Measurements from ENCODE around the gene BTBD1. TPM values are rescaled to one million over a fixed set of nuclear protein-coding genes. Genes with fewer than 3 reads are reported as not detected.

Gene BTBD1
- total RNA-seq, result 61.7 and 61.8 TPM in 2 replicates

- intact Hi-C loops (cut with micrococcal nuclease), result loop anchor here (1.0 to 10.0 kb wide), 8 partner anchors 41 to 802 kb away; partner anchors contain the start of genes C15orf40, EFL1, RPS17 and SAXO2
- H3K9me3 Mint-ChIP-seq, result peaks cover 9% of the 10 kb centered on the region
- peak within 1 kb of the TSS; percentile 83 for H3K27ac Mint-ChIP-seq
- H3K4me1 Mint-ChIP-seq (ENCODE audit: low read depth), result peaks cover 32% of the 10 kb centered on the region
- DNase-seq (ENCODE audit: low spot score), result peak; percentile 84
- peaks cover 16% of the 10 kb centered on the region for H3K36me3 Mint-ChIP-seq (ENCODE audit: low read depth)
- peaks cover 2% of the 10 kb centered on the region for H3K27me3 Mint-ChIP-seq (ENCODE audit: insufficient read depth)
- peak within 1 kb of the TSS; percentile 84 for H3K4me3 Mint-ChIP-seq
Measured at GRCh38 chr15:83066734-83067637, at the start of gene BTBD1. BTBD1 (minus strand) TSS chr15:83067252; CDS start chr15:83067151, 101 bp downstream.

DNA sequence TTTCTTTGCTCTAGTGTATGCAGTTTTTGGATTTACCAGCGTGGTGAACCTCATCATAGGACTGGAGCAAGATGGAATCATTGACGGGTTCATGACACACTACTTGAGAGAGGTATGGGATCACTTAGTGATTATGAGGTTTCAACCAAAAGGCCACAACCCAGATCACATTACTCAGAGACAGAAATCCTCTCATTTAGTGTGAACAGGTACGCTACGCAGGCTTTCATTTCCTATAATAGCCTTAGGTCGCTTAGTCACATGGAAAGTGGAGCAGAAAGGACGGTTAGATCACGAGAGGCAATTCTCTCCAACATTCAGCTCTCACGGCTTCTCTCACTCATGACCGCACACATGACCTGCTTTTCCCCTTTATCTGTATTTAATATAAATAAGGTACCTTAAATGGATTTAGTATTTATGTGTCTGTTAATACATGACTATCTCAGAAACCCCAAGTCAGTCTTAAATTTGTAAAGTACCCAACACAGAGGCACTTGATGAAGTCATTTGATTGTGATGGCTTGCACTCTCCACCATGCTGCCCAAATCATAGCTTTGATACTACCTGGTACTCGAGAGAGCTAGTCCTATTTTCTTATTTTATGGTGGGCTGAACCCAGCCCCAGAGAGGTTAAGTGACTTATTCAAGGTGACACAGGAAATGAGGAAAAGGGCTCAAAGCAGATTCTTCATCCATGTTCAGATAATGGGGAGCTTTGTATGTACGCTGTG lies 48.9 kb upstream of the BTBD1 start:
- Mint-ChIP-seq H3K36me3 (ENCODE audit: low read depth) (peaks cover 19% of the 10 kb centered on the region), H3K9me3 (no peaks in the 10 kb centered on the region), H3K4me1 (ENCODE audit: low read depth) (peaks cover 11% of the 10 kb centered on the region), H3K4me3 (no peak overlapping the region), H3K27ac (no peak overlapping the region), H3K27me3 (ENCODE audit: insufficient read depth) (no peaks in the 10 kb centered on the region)
- no peak for DNase-seq (ENCODE audit: low spot score)
- intact Hi-C loops (cut with micrococcal nuclease), result no loop called here

DNA sequence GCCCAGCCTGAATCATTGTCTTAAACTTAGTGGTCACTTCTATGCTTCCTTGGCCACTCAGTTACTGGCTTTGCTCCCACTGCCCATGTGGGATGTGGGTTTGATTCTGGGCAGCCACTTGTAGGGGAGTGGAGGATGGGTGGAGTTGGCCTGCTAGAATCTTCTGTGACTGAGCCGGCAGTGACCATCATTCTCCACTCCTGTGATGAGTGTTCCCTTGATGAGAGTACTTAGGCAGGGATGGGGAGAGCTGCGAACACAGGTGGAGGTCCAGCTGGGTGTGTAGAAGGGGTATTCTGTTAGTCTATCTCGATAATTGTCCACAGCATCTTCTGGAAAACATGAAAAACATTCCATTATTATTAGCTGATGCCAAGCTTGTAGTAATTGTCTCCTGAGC lies 48.4 kb upstream of the BTBD1 start:
- Mint-ChIP-seq H3K36me3 (ENCODE audit: low read depth) (peaks cover 21% of the 10 kb centered on the region), H3K27ac (no peak overlapping the region), H3K4me1 (ENCODE audit: low read depth) (peaks cover 14% of the 10 kb centered on the region), H3K27me3 (ENCODE audit: insufficient read depth) (no peaks in the 10 kb centered on the region), H3K9me3 (no peaks in the 10 kb centered on the region), H3K4me3 (no peak overlapping the region)
- intact Hi-C loops (cut with micrococcal nuclease), result no loop called here
- DNase-seq (ENCODE audit: low spot score), result no peak

GRCh38 chr15:83114856-83115255 lies 47.8 kb upstream of the BTBD1 start:
- Mint-ChIP-seq H3K9me3 (no peaks in the 10 kb centered on the region), H3K4me1 (ENCODE audit: low read depth) (peaks cover 19% of the 10 kb centered on the region), H3K4me3 (no peak overlapping the region), H3K27ac (no peak overlapping the region), H3K27me3 (ENCODE audit: insufficient read depth) (no peaks in the 10 kb centered on the region), H3K36me3 (ENCODE audit: low read depth) (peaks cover 23% of the 10 kb centered on the region)
- DNase-seq (ENCODE audit: low spot score), result no peak
- intact Hi-C loops (cut with micrococcal nuclease), result no loop called here

GRCh38 chr15:83113881-83114674 lies 47.0 kb upstream of the BTBD1 start:
- H3K36me3 Mint-ChIP-seq (ENCODE audit: low read depth), result peaks cover 23% of the 10 kb centered on the region
- no peak overlapping the region for H3K27ac Mint-ChIP-seq
- no peaks in the 10 kb centered on the region for H3K9me3 Mint-ChIP-seq
- H3K27me3 Mint-ChIP-seq (ENCODE audit: insufficient read depth), result no peaks in the 10 kb centered on the region
- no peak overlapping the region for H3K4me3 Mint-ChIP-seq
- peaks cover 27% of the 10 kb centered on the region for H3K4me1 Mint-ChIP-seq (ENCODE audit: low read depth)
- intact Hi-C loops (cut with micrococcal nuclease), result no loop called here
- no peak for DNase-seq (ENCODE audit: low spot score)

- Mint-ChIP-seq H3K27me3 (ENCODE audit: insufficient read depth) (no peaks in the 10 kb centered on the region), H3K4me3 (no peak overlapping the region), H3K36me3 (ENCODE audit: low read depth) (peaks cover 23% of the 10 kb centered on the region), H3K9me3 (no peaks in the 10 kb centered on the region), H3K4me1 (ENCODE audit: low read depth) (peaks cover 38% of the 10 kb centered on the region), H3K27ac (no peak overlapping the region)
- intact Hi-C loops (cut with micrococcal nuclease), result no loop called here
- DNase-seq (ENCODE audit: low spot score), result no peak
Measured at GRCh38 chr15:83112956-83113299, 45.9 kb upstream of the BTBD1 start.

GRCh38 chr15:83112233-83112955 lies 45.3 kb upstream of the BTBD1 start:
- DNase-seq (ENCODE audit: low spot score), result no peak
- H3K4me1 Mint-ChIP-seq (ENCODE audit: low read depth), result peaks cover 39% of the 10 kb centered on the region
- intact Hi-C loops (cut with micrococcal nuclease), result no loop called here
- H3K4me3 Mint-ChIP-seq, result no peak overlapping the region
- H3K9me3 Mint-ChIP-seq, result no peaks in the 10 kb centered on the region
- H3K36me3 Mint-ChIP-seq (ENCODE audit: low read depth), result peaks cover 23% of the 10 kb centered on the region
- H3K27me3 Mint-ChIP-seq (ENCODE audit: insufficient read depth), result no peaks in the 10 kb centered on the region
- no peak overlapping the region for H3K27ac Mint-ChIP-seq

GRCh38 chr15:83111149-83111548 lies 44.1 kb upstream of the BTBD1 start:
- H3K27me3 Mint-ChIP-seq (ENCODE audit: insufficient read depth), result peaks cover 5% of the 10 kb centered on the region
- intact Hi-C loops (cut with micrococcal nuclease), result no loop called here
- H3K36me3 Mint-ChIP-seq (ENCODE audit: low read depth), result peaks cover 23% of the 10 kb centered on the region

GRCh38 chr15:83110381-83110780 lies 43.3 kb upstream of the BTBD1 start:
- Mint-ChIP-seq H3K36me3 (ENCODE audit: low read depth) (peaks cover 18% of the 10 kb centered on the region), H3K9me3 (no peaks in the 10 kb centered on the region), H3K27ac (no peak overlapping the region), H3K4me3 (peak overlapping the region; percentile 45), H3K27me3 (ENCODE audit: insufficient read depth) (peaks cover 10% of the 10 kb centered on the region), H3K4me1 (ENCODE audit: low read depth) (peaks cover 44% of the 10 kb centered on the region)
- no peak for DNase-seq (ENCODE audit: low spot score)
- intact Hi-C loops (cut with micrococcal nuclease), result no loop called here

More at GRCh38 chr15:83111149-83111548, 44.1 kb upstream of the BTBD1 start:
- Mint-ChIP-seq H3K9me3 (no peaks in the 10 kb centered on the region), H3K4me3 (no peak overlapping the region), H3K27ac (peak overlapping the region; percentile 16), H3K4me1 (ENCODE audit: low read depth) (peaks cover 44% of the 10 kb centered on the region)
- no peak for DNase-seq (ENCODE audit: low spot score)

- Mint-ChIP-seq H3K27ac (no peak overlapping the region), H3K4me3 (peak overlapping the region; percentile 45), H3K36me3 (ENCODE audit: low read depth) (peaks cover 16% of the 10 kb centered on the region), H3K9me3 (no peaks in the 10 kb centered on the region), H3K4me1 (ENCODE audit: low read depth) (peaks cover 44% of the 10 kb centered on the region), H3K27me3 (ENCODE audit: insufficient read depth) (peaks cover 11% of the 10 kb centered on the region)
- DNase-seq (ENCODE audit: low spot score), result no peak
- intact Hi-C loops (cut with micrococcal nuclease), result loop anchor here (2.0 kb wide), 2 partner anchors 53 to 99 kb away; no protein-coding TSS in a partner anchor
Measured at GRCh38 chr15:83109532-83109931, 42.5 kb upstream of the BTBD1 start.

- intact Hi-C loops (cut with micrococcal nuclease), result loop anchor here (1.0 to 2.0 kb wide), 3 partner anchors 41 to 100 kb away; partner anchors contain the start of gene BTBD1
- Mint-ChIP-seq H3K27me3 (ENCODE audit: insufficient read depth) (peaks cover 11% of the 10 kb centered on the region), H3K4me3 (peak overlapping the region; percentile 94), H3K36me3 (ENCODE audit: low read depth) (peaks cover 13% of the 10 kb centered on the region), H3K27ac (peak overlapping the region; percentile 86), H3K9me3 (no peaks in the 10 kb centered on the region), H3K4me1 (ENCODE audit: low read depth) (peaks cover 44% of the 10 kb centered on the region)
- peak; percentile 27 for DNase-seq (ENCODE audit: low spot score)
Measured at GRCh38 chr15:83108266-83109219, 41.5 kb upstream of the BTBD1 start.

All from activated T-helper 1 cell treated with anti-CD3 and anti-CD28 coated beads, Interleukin-12 subunit alpha, Interleukin-12 subunit beta, Interleukin-2, Interleukin-4 antibody, amounts not matched to agents 30 ng/mL and 10 ng/mL and 1 ng/mL, durations not matched to agents 14 hours and 24 hours and 36 hours (primary cell).